Endodermal cell (in vitro differentiated cells): ENCODE results near the gene XYLT1. TPM values are rescaled to one million over a fixed set of nuclear protein-coding genes. Genes with fewer than 3 reads are reported as not detected.

Experiments
- DNase-seq: peaks from one replicate; pipeline ENCODE4 v3.0.0-alpha.2; 2017
- H3K27ac ChIP-seq: 2 replicates; pipeline ENCODE4 v1.5.1; 2013; ENCODE audit warnings: mild to moderate bottlenecking, low read depth, low read length, moderate library complexity
- H3K27me3 ChIP-seq: 2 replicates; pipeline ENCODE4 v1.6.1; 2013; ENCODE audit warnings: mild to moderate bottlenecking, low read length, moderate library complexity; ENCODE audit not compliant: insufficient read depth, control insufficient read depth, poor library complexity, severe bottlenecking
- H3K36me3 ChIP-seq: 2 replicates; pipeline ENCODE4 v1.7.0; 2013; ENCODE audit warnings: mild to moderate bottlenecking, low read length, moderate library complexity; ENCODE audit not compliant: control insufficient read depth, insufficient read depth
- H3K4me1 ChIP-seq: one replicate; pipeline ENCODE4 v1.7.0; 2013; ENCODE audit warnings: low read length; ENCODE audit not compliant: control insufficient read depth, insufficient read depth
- H3K4me3 ChIP-seq: 2 replicates; pipeline ENCODE4 v1.5.1; 2013; ENCODE audit warnings: mild to moderate bottlenecking, low read length, moderate library complexity
- H3K9ac ChIP-seq: 2 replicates; pipeline ENCODE4 v1.6.1; 2013; ENCODE audit warnings: mild to moderate bottlenecking, low read length, moderate library complexity; ENCODE audit not compliant: poor library complexity, severe bottlenecking; ENCODE audit errors: extremely low read depth
- H3K9me3 ChIP-seq: 2 replicates; pipeline ENCODE4 v1.6.1; 2013; ENCODE audit warnings: mild to moderate bottlenecking, low read length, moderate library complexity; ENCODE audit not compliant: control insufficient read depth
- H3K27ac Mint-ChIP-seq: 2 replicates; pipeline ENCODE4 v1.8.0; 2020; ENCODE audit warnings: mixed read lengths
- H3K27me3 Mint-ChIP-seq: 2 replicates; pipeline ENCODE4 v1.8.0; 2021; ENCODE audit warnings: mild to moderate bottlenecking, mixed read lengths; ENCODE audit not compliant: insufficient read depth
- H3K36me3 Mint-ChIP-seq: 2 replicates; pipeline ENCODE4 v1.8.0; 2020; ENCODE audit warnings: low read depth, mixed read lengths
- H3K4me1 Mint-ChIP-seq: 2 replicates; pipeline ENCODE4 v1.8.0; 2020; ENCODE audit warnings: mixed read lengths
- H3K4me3 Mint-ChIP-seq: 2 replicates; pipeline ENCODE4 v1.8.0; 2020; ENCODE audit warnings: mild to moderate bottlenecking, moderate library complexity, mixed read lengths
- H3K9me3 Mint-ChIP-seq: 2 replicates; pipeline ENCODE4 v1.8.0; 2020; ENCODE audit warnings: mild to moderate bottlenecking, mixed read lengths
- CTCF ChIP-seq: fragments of 200-600 bp; sonication (generic); conservative IDR thresholded peaks from 2 replicates; pipeline ENCODE4 v1.5.0; 2021; ENCODE audit warnings: antibody characterized with exemption, mild to moderate bottlenecking
- WGBS, 2 experiments: methylation state at CpG; one replicate each; pipeline versions ENCODE4 v1.1.5 to v1.1.7; 2013; ENCODE audit warnings: missing lambda C conversion rate in 2 of 2, mixed read lengths in 1 of 2; ENCODE audit not compliant: insufficient coverage in 1 of 2, insufficient read length in 1 of 2; 5-methylcytosine and 5-hydroxymethylcytosine counted together
- total RNA-seq, 2 donors: library from RNA; stranded (reverse); fragmentation: NEBNext Ultra II Directional in 1 of 2; extraction: Animal tissue kit (Norgen Biotek cat#: 25700) in 1 of 2; gene quantifications; 2 replicates in 1 of 2; 3 replicates in 1 of 2; pipeline ENCODE4 v1.2.1, GENCODE V29; 2021

XYLT1 gene
- total RNA-seq, 2 donors from 2014 or later: 26.8 to 28.5 TPM

- H3K27me3 ChIP-seq: no peaks in the 10 kb centered on the region
- no peak overlapping the region for H3K27ac ChIP-seq
- DNase-seq: no peak
- Mint-ChIP-seq H3K27ac (no peak overlapping the region), H3K4me1 (peaks cover 4% of the 10 kb centered on the region), H3K4me3 (no peak overlapping the region), H3K9me3 (no peaks in the 10 kb centered on the region), H3K27me3 (no peaks in the 10 kb centered on the region), H3K36me3 (no peaks in the 10 kb centered on the region)
- no peak overlapping the region for H3K9ac ChIP-seq
- TF ChIP-seq CTCF: peak; percentile 17
- no peak overlapping the region for H3K4me3 ChIP-seq
- no peaks in the 10 kb centered on the region for H3K9me3 ChIP-seq
- H3K4me1 ChIP-seq: no peaks in the 10 kb centered on the region
- no peaks in the 10 kb centered on the region for H3K36me3 ChIP-seq
- 90 to 95% methylated on average over 4 of the region's 4 CpGs for WGBS, 2 experiments
These were observed 138.8 kb downstream of the XYLT1 start for GRCh38 chr16:17331991-17332390.

DNA sequence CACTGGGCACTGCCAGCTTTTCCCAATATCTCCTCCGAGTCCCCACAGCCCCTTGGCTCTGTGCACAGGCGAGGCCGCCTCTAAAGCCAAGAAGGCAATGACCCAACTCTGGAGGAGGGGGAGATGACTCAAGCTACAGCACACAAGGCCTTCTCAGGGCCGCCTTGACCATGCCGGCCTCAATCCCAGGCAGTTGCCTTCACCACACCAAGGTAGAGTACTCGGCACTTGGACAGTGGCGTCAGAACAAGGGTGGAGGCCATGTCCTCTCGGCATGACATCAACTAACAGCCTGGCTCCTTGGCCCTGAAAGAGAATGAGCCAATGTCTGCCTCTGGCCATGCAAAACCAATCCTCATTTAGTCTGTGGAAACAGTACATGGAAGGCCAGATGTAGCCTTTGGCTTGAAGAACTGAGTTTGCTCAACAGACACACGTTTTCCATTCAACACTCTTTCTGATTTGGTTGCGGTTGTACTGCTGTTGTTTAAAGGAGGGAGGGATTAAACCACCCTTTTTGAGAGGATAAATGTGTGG lies 139.6 kb downstream of the XYLT1 start:
- Mint-ChIP-seq H3K36me3 (no peaks in the 10 kb centered on the region), H3K27me3 (no peaks in the 10 kb centered on the region), H3K9me3 (no peaks in the 10 kb centered on the region), H3K4me1 (peaks cover 4% of the 10 kb centered on the region), H3K4me3 (no peak overlapping the region), H3K27ac (no peak overlapping the region)
- WGBS, 2 experiments: 76 to 96% methylated on average over 4 to 10 of the region's 10 CpGs
- Histone ChIP-seq H3K27ac (no peak overlapping the region), H3K27me3 (no peaks in the 10 kb centered on the region), H3K36me3 (no peaks in the 10 kb centered on the region), H3K9ac (no peak overlapping the region), H3K4me3 (no peak overlapping the region), H3K4me1 (no peaks in the 10 kb centered on the region), H3K9me3 (no peaks in the 10 kb centered on the region)
- TF ChIP-seq CTCF: no peak
- DNase-seq: no peak

DNA sequence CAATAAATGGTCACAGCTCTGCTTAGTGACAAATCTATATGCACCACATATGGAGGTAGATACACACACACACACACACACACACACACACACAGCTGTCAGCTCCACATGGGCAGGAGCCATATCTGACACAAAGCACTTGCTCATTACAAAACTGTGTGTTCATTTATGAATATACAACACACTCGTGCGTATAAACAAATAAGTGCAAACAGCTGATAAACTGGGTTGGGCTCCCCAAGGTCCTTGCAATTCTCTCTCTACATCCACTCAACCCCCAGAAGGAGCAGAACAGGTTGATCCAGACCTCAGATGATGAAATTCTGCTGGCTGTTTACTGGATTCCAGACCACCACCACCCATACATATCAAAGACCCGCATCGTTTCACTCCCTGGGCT lies 140.7 kb downstream of the XYLT1 start:
- no peak for DNase-seq
- Histone ChIP-seq H3K27me3 (no peaks in the 10 kb centered on the region), H3K36me3 (no peaks in the 10 kb centered on the region), H3K9me3 (no peaks in the 10 kb centered on the region), H3K4me3 (no peak overlapping the region), H3K4me1 (no peaks in the 10 kb centered on the region), H3K27ac (no peak overlapping the region), H3K9ac (no peak overlapping the region)
- 94% methylated on average over 4 of the region's 4 CpGs; no CpG with 5 or more reads in 1 of the 2 experiments for WGBS, 2 experiments
- no peaks in the 10 kb centered on the region for H3K27me3 Mint-ChIP-seq
- no peak overlapping the region for H3K27ac Mint-ChIP-seq
- H3K4me3 Mint-ChIP-seq: no peak overlapping the region
- TF ChIP-seq CTCF: no peak
- no peaks in the 10 kb centered on the region for H3K9me3 Mint-ChIP-seq
- H3K36me3 Mint-ChIP-seq: no peaks in the 10 kb centered on the region
- peaks cover 4% of the 10 kb centered on the region for H3K4me1 Mint-ChIP-seq
